ELR (cell line): ENCODE measurements around the gene NBPF15.
"Not testable (repeated sequence)": the region's sequence is repeated elsewhere in the genome, so short reads cannot be mapped to it uniquely, and the experiment has no call there.

Experiments
- DNase-seq: peaks from one replicate; pipeline ENCODE4 v3.0.0-alpha.2; 2015; ENCODE audit warnings: low read depth

NBPF15 gene

GRCh38 chr1:144461136-144461759 lies at the start of gene NBPF15:
Gene NBPF15, minus strand, starts transcription at chr1:144461669. Its CDS starts 21,666 bp downstream, at chr1:144440003.
- peak; percentile 66 for DNase-seq

GRCh38 chr1:144496429-144496828 lies 35.0 kb upstream of the NBPF15 start:
- DNase-seq = peak; percentile 0

GRCh38 chr1:144494130-144494529 lies 32.7 kb upstream of the NBPF15 start:
- not testable (repeated sequence) for DNase-seq

GRCh38 chr1:144490394-144490793 lies 28.9 kb upstream of the NBPF15 start:
- DNase-seq = not testable (repeated sequence)

- not testable (repeated sequence) for DNase-seq
Measured at GRCh38 chr1:144487002-144487401, 25.5 kb upstream of the NBPF15 start.

- not testable (repeated sequence) for DNase-seq
Measured at GRCh38 chr1:144485048-144485993, 23.9 kb upstream of the NBPF15 start.

- DNase-seq = not testable (repeated sequence)
Measured at GRCh38 chr1:144473897-144474296, 12.4 kb upstream of the NBPF15 start.

GRCh38 chr1:144471434-144471833 lies 10.0 kb upstream of the NBPF15 start:
- not testable (repeated sequence) for DNase-seq

GRCh38 chr1:144461778-144462177 lies 309 bp upstream of the NBPF15 start:
- DNase-seq = not testable (repeated sequence)

GRCh38 chr1:144460686-144461085 lies 783 bp downstream of the NBPF15 start:
- not testable (repeated sequence) for DNase-seq

- DNase-seq = not testable (repeated sequence)
Measured at GRCh38 chr1:144442402-144442801, 19.1 kb downstream of the NBPF15 start.

- not testable (repeated sequence) for DNase-seq
Measured at GRCh38 chr1:144439737-144440136, 21.7 kb downstream of the NBPF15 start.

- DNase-seq = peak; percentile 84
Measured at GRCh38 chr1:144418891-144419694, 42.4 kb downstream of the NBPF15 start.

GRCh38 chr1:144413404-144414118 lies 47.9 kb downstream of the NBPF15 start:
- not testable (repeated sequence) for DNase-seq

- DNase-seq = peak; percentile 99
Measured at GRCh38 chr1:144412491-144413403, 48.7 kb downstream of the NBPF15 start.

- DNase-seq = peak; percentile 79
Measured at GRCh38 chr1:144412068-144412471, 49.4 kb downstream of the NBPF15 start.

GRCh38 chr1:144402807-144403206 lies 58.7 kb downstream of the NBPF15 start:
- DNase-seq = not testable (repeated sequence)

GRCh38 chr1:144371651-144372050 lies 89.8 kb downstream of the NBPF15 start:
- not testable (repeated sequence) for DNase-seq
